HCT116 (cell line): ENCODE data around the gene IGF2R. TPM values are rescaled to one million over a fixed set of nuclear protein-coding genes. Genes with fewer than 3 reads are reported as not detected.

Experiments used
- ATAC-seq: fragments of 200-7000 bp; cut with Tn5 transposase; 2 replicates; pipeline ENCODE4 v1.9.1; 2020; ENCODE audit warnings: mild to moderate bottlenecking, moderate library complexity
- BruUV-seq: library from RNA; stranded (reverse); fragments of 400-500 nt; replicated peaks from 2 replicates; lab custom pipeline; 2021; lab: Mats Ljungman, UMichigan
- CTCF ChIA-PET: fragments of 300-600 bp; sonication (Branson Sonifier 250); formaldehyde crosslinking; loops from one replicate; lab custom pipeline; 2021; ENCODE audit warnings: antibody characterized with exemption; lab: Charles Lee
- POLR2A ChIA-PET: fragments of 300-600, 350-600 bp; sonication (Branson Sonifier 250); formaldehyde crosslinking; loops from one replicate; lab custom pipeline; 2021; ENCODE audit warnings: antibody characterized with exemption; lab: Charles Lee
- RAD21 ChIA-PET, 2 experiments: fragments of 300-600 bp; sonication (Branson Sonifier 250); formaldehyde crosslinking; loops; one replicate each; lab custom pipeline; 2023; ENCODE audit warnings: low total read pairs in 2 of 2; ENCODE audit not compliant: uncharacterized antibody in 2 of 2, unreplicated experiment in 2 of 2, low non-redundant PET in 1 of 2; lab: Charles Lee
- DNase-seq: peaks from one replicate; pipeline ENCODE4 v3.0.0-alpha.2; 2010; ENCODE audit warnings: low read depth, low spot score
- H2AFZ ChIP-seq: fragments of 200-600 bp; shearing (Covaris generic), sonication (generic); 2 replicates; pipeline ENCODE4 v1.6.1; 2017; ENCODE audit warnings: low read depth, mixed run types, mixed read lengths, antibody characterized with exemption, low read length; ENCODE audit not compliant: poor library complexity, severe bottlenecking
- H3K27ac ChIP-seq: 2 replicates; pipeline ENCODE4 v1.5.1; 2012; ENCODE audit warnings: low read depth, low read length
- H3K27me3 ChIP-seq: fragments of 200-600 bp; sonication (generic); 2 replicates; pipeline ENCODE4 v1.6.1; 2016; ENCODE audit warnings: mixed run types, low read length, mixed read lengths; ENCODE audit not compliant: insufficient read depth
- H3K36me3 ChIP-seq, 2 experiments: fragments of 200-500 bp in 1 of 2; fragments of 200-600 bp in 1 of 2; sonication (Bioruptor generic) in 1 of 2; sonication (generic) in 1 of 2; 2 replicates each; pipeline versions ENCODE4 v1.5.1 to v1.6.1; 2014 to 2016; ENCODE audit warnings: low read length in 2 of 2, inconsistent platforms in 1 of 2, mixed read lengths in 1 of 2, mixed run types in 1 of 2; ENCODE audit not compliant: insufficient read depth in 2 of 2, control insufficient read depth in 1 of 2
- H3K4me1 ChIP-seq, 2 experiments: fragments of 200-600 bp in 1 of 2; sonication (generic) in 1 of 2; 2 replicates each; pipeline versions ENCODE4 v1.5.1 to v1.6.1; 2012 to 2017; ENCODE audit warnings: low read length in 2 of 2, inconsistent platforms in 1 of 2, mild to moderate bottlenecking in 1 of 2, mixed read lengths in 1 of 2, mixed run types in 1 of 2, moderate library complexity in 1 of 2; ENCODE audit not compliant: insufficient read depth in 2 of 2, control insufficient read depth in 1 of 2
- H3K4me2 ChIP-seq: fragments of 200-600 bp; sonication (generic); 2 replicates; pipeline ENCODE4 v1.6.1; 2017; ENCODE audit warnings: mixed run types, low read length, mixed read lengths
- H3K4me3 ChIP-seq, 2 experiments: fragments of 200-600 bp in 1 of 2; sonication (generic) in 1 of 2; replicated peaks in 1 of 2; 2 replicates each; pipeline ENCODE4 v1.5.1; 2011 to 2016; ENCODE audit warnings: low read length in 2 of 2, control low read depth in 1 of 2, low read depth in 1 of 2, mild to moderate bottlenecking in 1 of 2, mixed read lengths in 1 of 2, mixed run types in 1 of 2
- H3K79me2 ChIP-seq: fragments of 200-600 bp; sonication (generic); 2 replicates; pipeline ENCODE4 v1.6.1; 2017; ENCODE audit warnings: mild to moderate bottlenecking, mixed run types, low read length, moderate library complexity, mixed read lengths; ENCODE audit not compliant: insufficient read depth
- H3K9ac ChIP-seq: fragments of 200-600 bp; sonication (generic); 2 replicates; pipeline ENCODE4 v1.6.1; 2016; ENCODE audit warnings: low read length, mixed read lengths
- H3K9me2 ChIP-seq: fragments of 200-600 bp; sonication (generic), shearing (Covaris generic); 2 replicates; pipeline ENCODE4 v1.6.1; 2017; ENCODE audit warnings: mixed run types, mild to moderate bottlenecking, moderate library complexity; ENCODE audit not compliant: insufficient read depth
- H3K9me3 ChIP-seq, 2 experiments: fragments of 200-500 bp in 1 of 2; fragments of 200-600 bp in 1 of 2; sonication (Bioruptor generic) in 1 of 2; sonication (generic) in 1 of 2; 2 replicates each; pipeline ENCODE4 v1.6.1; 2014 to 2017; ENCODE audit warnings: low read length in 2 of 2, mixed read lengths in 2 of 2, inconsistent platforms in 1 of 2, low read depth in 1 of 2, mild to moderate bottlenecking in 1 of 2, mixed run types in 1 of 2, moderate library complexity in 1 of 2; ENCODE audit not compliant: control insufficient read depth in 1 of 2, insufficient read depth in 1 of 2
- H4K20me1 ChIP-seq: fragments of 200-600 bp; sonication (generic), shearing (Covaris generic); 2 replicates; pipeline ENCODE4 v1.6.1; 2017; ENCODE audit warnings: mixed run types, mild to moderate bottlenecking, moderate library complexity; ENCODE audit not compliant: insufficient read depth
- CBX3 ChIP-seq: IDR thresholded peaks from 2 replicates; pipeline ENCODE4 v1.6.1; 2012; ENCODE audit warnings: low read depth
- EGR1 ChIP-seq: IDR thresholded peaks from 2 replicates; pipeline ENCODE4 v1.6.1; 2012; ENCODE audit warnings: low read depth
- ELF1 ChIP-seq: IDR thresholded peaks from 2 replicates; pipeline ENCODE4 v1.6.1; 2012; ENCODE audit warnings: low read depth, borderline replicate concordance
- EZH2 ChIP-seq: fragments of 200-600 bp; sonication (generic); IDR thresholded peaks from 2 replicates; pipeline ENCODE4 v1.6.1; 2017; ENCODE audit warnings: antibody characterized with exemption, mixed run types
- EZH2phosphoT487 ChIP-seq: fragments of 200-600 bp; IDR thresholded peaks from 2 replicates; pipeline ENCODE4 v1.6.1; 2018; ENCODE audit warnings: antibody characterized with exemption, borderline replicate concordance
- POLR2A ChIP-seq: IDR thresholded peaks from 2 replicates; pipeline ENCODE4 v1.7.0; 2011; ENCODE audit warnings: borderline replicate concordance; ENCODE audit not compliant: insufficient read depth, insufficient read length; ENCODE audit errors: extremely low read depth
- POLR2AphosphoS5 ChIP-seq: IDR thresholded peaks from 2 replicates; pipeline ENCODE4 v1.6.1; 2011; ENCODE audit warnings: mild to moderate bottlenecking, low read depth, low read length, moderate library complexity
- RAD21 ChIP-seq: IDR thresholded peaks from 2 replicates; pipeline ENCODE4 v1.6.1; 2012; ENCODE audit warnings: low read depth, mild to moderate bottlenecking
- SIN3A ChIP-seq: IDR thresholded peaks from 2 replicates; pipeline ENCODE4 v1.6.1; 2012; ENCODE audit warnings: low read depth
- SP1 ChIP-seq: IDR thresholded peaks from 2 replicates; pipeline ENCODE4 v1.6.1; 2012; ENCODE audit warnings: low read depth
- SRF ChIP-seq: IDR thresholded peaks from 2 replicates; pipeline ENCODE4 v1.6.1; 2012; ENCODE audit warnings: low read depth
- YY1 ChIP-seq: IDR thresholded peaks from 2 replicates; pipeline ENCODE4 v1.6.1; 2011; ENCODE audit warnings: low read length, low read depth, moderate library complexity, mild to moderate bottlenecking; ENCODE audit not compliant: insufficient replicate concordance; ENCODE audit errors: extremely low read depth
- ZBTB33 ChIP-seq: IDR thresholded peaks from 2 replicates; pipeline ENCODE4 v1.6.1; 2011; ENCODE audit warnings: mild to moderate bottlenecking, low read length, moderate library complexity; ENCODE audit not compliant: insufficient replicate concordance; ENCODE audit errors: extremely low read depth
- ZFX ChIP-seq: fragments of 450-650 bp; IDR thresholded peaks from 2 replicates; pipeline ENCODE4 v1.6.1; 2017
- ZNF274 ChIP-seq: fragments of 200-500 bp; sonication (Bioruptor generic); IDR thresholded peaks from 2 replicates; pipeline ENCODE4 v1.6.1; 2014; ENCODE audit warnings: mild to moderate bottlenecking, low read depth, low read length, inconsistent platforms
- intact Hi-C: fragments of 100-400 bp; cut with micrococcal nuclease; formaldehyde crosslinking; loops from 2 replicates; pipeline ENCODE4 v1.10.0; 2022
- total RNA-seq: library from RNA; stranded (reverse); gene quantifications from one replicate; pipeline ENCODE4 v1.2.1, GENCODE V29; 2021; ENCODE audit not compliant: unreplicated experiment

The IGF2R gene
- total RNA-seq, 1 experiment from 2014 or later: 37.0 TPM

- H3K4me2 ChIP-seq: no peak overlapping the region
- ChIA-PET POLR2A (no interaction called here), RAD21 (no interaction called here), CTCF (no interaction called here)
- intact Hi-C loops: no loop called here
- H3K79me2 ChIP-seq: no peaks in the 10 kb centered on the region
- no peak overlapping the region for H3K4me3 ChIP-seq
- H3K27ac ChIP-seq: no peak overlapping the region
- no peaks in the 10 kb centered on the region for H3K9me2 ChIP-seq
- TF ChIP-seq SIN3A (no peak), ZBTB33 (no peak), EZH2phosphoT487 (no peak), ELF1 (no peak), SP1 (no peak)
- no peak overlapping the region for H2AFZ ChIP-seq
- BruUV-seq: TSS peak; percentile 47
- ATAC-seq: no peak
- no peaks in the 10 kb centered on the region for H3K27me3 ChIP-seq
- DNase-seq: no peak
- no peaks in the 10 kb centered on the region for H3K4me1 ChIP-seq
- H3K9ac ChIP-seq: no peak overlapping the region
- no peaks in the 10 kb centered on the region for H3K9me3 ChIP-seq
- H3K36me3 ChIP-seq: peaks cover 0 to 11% of the 10 kb centered on the region in 2 experiments; a peak in 2 of 4 replicates
- no peaks in the 10 kb centered on the region for H4K20me1 ChIP-seq
These were observed 137.1 kb downstream of the IGF2R start for GRCh38 chr6:160106010-160106409.

GRCh38 chr6:160106701-160107100 lies 137.8 kb downstream of the IGF2R start:
- RAD21 ChIA-PET: no interaction called here
- Histone ChIP-seq H3K27ac (no peak overlapping the region), H3K9me3 (no peaks in the 10 kb centered on the region), H3K4me2 (no peak overlapping the region), H3K4me3 (no peak overlapping the region), H3K36me3 (peaks cover 0 to 11% of the 10 kb centered on the region in 2 experiments; a peak in 2 of 4 replicates), H3K4me1 (no peaks in the 10 kb centered on the region), H3K27me3 (no peaks in the 10 kb centered on the region), H2AFZ (no peak overlapping the region), H4K20me1 (no peaks in the 10 kb centered on the region), H3K9ac (no peak overlapping the region), H3K79me2 (no peaks in the 10 kb centered on the region), H3K9me2 (no peaks in the 10 kb centered on the region)
- CTCF ChIA-PET: no interaction called here
- BruUV-seq: no TSS peak
- intact Hi-C loops: no loop called here
- no peak for DNase-seq
- POLR2A ChIA-PET: no interaction called here
- no peak for TF ChIP-seq CBX3
- no peak for TF ChIP-seq ZFX
- no peak for TF ChIP-seq ZBTB33
- no peak for TF ChIP-seq YY1
- no peak for TF ChIP-seq RAD21
- TF ChIP-seq POLR2A: no peak
- no peak for TF ChIP-seq ZNF274
- TF ChIP-seq EZH2: no peak
- TF ChIP-seq POLR2AphosphoS5: no peak
- TF ChIP-seq SRF: no peak
- TF ChIP-seq EGR1: no peak
- TF ChIP-seq, all 23 proteins: peak for 0
- ATAC-seq: no peak
